K562 (cell line): ENCODE data around the gene RAB2B. TPM values are rescaled to one million over a fixed set of nuclear protein-coding genes. Genes with fewer than 3 reads are reported as not detected.

ENCODE experiments used
- ATAC-seq: fragments of 200-7000 bp; cut with Tn5 transposase; 3 replicates; pipeline ENCODE4 v1.9.1; 2020; ENCODE audit warnings: moderate library complexity
- Bru-seq: library from RNA; stranded (reverse); fragments of 400-500 nt; gene quantifications from one replicate; lab custom pipeline; 2021; lab: Mats Ljungman, UMichigan
- BruChase-seq, 2 experiments: library from RNA; stranded (reverse); fragments of 400-500 nt; gene quantifications; one replicate each; lab custom pipeline; 2021; lab: Mats Ljungman, UMichigan
- BruUV-seq: library from RNA; stranded (reverse); fragments of 400-500 nt; replicated peaks from 2 replicates; lab custom pipeline; 2021; lab: Mats Ljungman, UMichigan
- CTCF ChIA-PET: fragments of 300-600 bp; formaldehyde crosslinking; extraction: SDS; loops from one replicate; lab custom pipeline; 2021; ENCODE audit warnings: low intra/inter-chr PET ratio; lab: Yijun Ruan, JAX
- POLR2A ChIA-PET: fragments of 300-600, 350-650 bp; sonication (Branson Sonifier 250); formaldehyde crosslinking; extraction: SDS; loops from one replicate; lab custom pipeline; 2021; ENCODE audit warnings: antibody characterized with exemption, inconsistent platforms; lab: Yijun Ruan, JAX
- DNase-seq, 4 experiments: peaks; one replicate each; pipeline versions ENCODE4 v3.0.0 to v3.0.0-alpha.2; 2011 to 2018; ENCODE audit warnings: low spot score in 3 of 4, mixed read lengths in 3 of 4; ENCODE audit errors: extremely low read depth in 1 of 4
- FAIRE-seq: peaks from 2 replicates; lab custom pipeline; 2011; peaks lifted over from hg19 to GRCh38; lab: Jason Lieb, UNC
- H2AFZ ChIP-seq: 2 replicates; pipeline ENCODE4 v1.6.0; 2011; ENCODE audit warnings: low read depth, low read length, control low read depth, inconsistent platforms
- H3K27ac ChIP-seq: fragments of 200-600 bp; 3 replicates; pipeline ENCODE4 v1.8.0; 2011; ENCODE audit warnings: low read depth, mild to moderate bottlenecking, control low read depth, inconsistent platforms, low read length, moderate library complexity, mixed read lengths; ENCODE audit errors: extremely low read depth
- H3K27me3 ChIP-seq, 2 experiments: fragments of 300-600 bp in 1 of 2; 2 replicates in 1 of 2; 3 replicates in 1 of 2; pipeline versions ENCODE4 v1.6.0 to v1.8.0; 2011; ENCODE audit warnings: inconsistent platforms in 2 of 2, low read length in 2 of 2, mild to moderate bottlenecking in 1 of 2, mixed read lengths in 1 of 2, moderate library complexity in 1 of 2; ENCODE audit not compliant: control insufficient read depth in 2 of 2, insufficient read depth in 2 of 2
- H3K36me3 ChIP-seq: fragments of 300-600 bp; 3 replicates; pipeline ENCODE4 v1.8.0; 2011; ENCODE audit warnings: mild to moderate bottlenecking, low read length, inconsistent platforms; ENCODE audit not compliant: control insufficient read depth, insufficient read depth
- H3K4me1 ChIP-seq, 2 experiments: fragments of 200-600 bp in 1 of 2; replicated peaks in 1 of 2; 2 replicates in 1 of 2; 3 replicates in 1 of 2; pipeline versions ENCODE4 v1.5.1 to v1.8.0; 2011; ENCODE audit warnings: inconsistent platforms in 2 of 2, low read length in 2 of 2, mild to moderate bottlenecking in 1 of 2, mixed read lengths in 1 of 2, moderate library complexity in 1 of 2; ENCODE audit not compliant: control insufficient read depth in 2 of 2, insufficient read depth in 2 of 2
- H3K4me2 ChIP-seq: 2 replicates; pipeline ENCODE4 v1.6.1; 2011; ENCODE audit warnings: low read length, control low read depth, inconsistent platforms, mixed read lengths; ENCODE audit not compliant: insufficient read depth
- H3K4me3 ChIP-seq: fragments of 200-600 bp; sonication (generic), shearing (Covaris generic); 2 replicates; pipeline ENCODE4 v1.5.1; 2016; ENCODE audit warnings: control low read depth, inconsistent platforms
- H3K79me2 ChIP-seq: fragments of 200-600 bp; 3 replicates; pipeline ENCODE4 v1.8.0; 2011; ENCODE audit warnings: low read length, inconsistent platforms; ENCODE audit not compliant: control insufficient read depth, insufficient read depth
- H3K9ac ChIP-seq, 2 experiments: 2 replicates each; pipeline versions ENCODE4 v1.6.0 to v1.6.1; 2011; ENCODE audit warnings: low read depth in 2 of 2, low read length in 2 of 2, control low read depth in 1 of 2, inconsistent platforms in 1 of 2, mild to moderate bottlenecking in 1 of 2, mixed read lengths in 1 of 2; ENCODE audit not compliant: insufficient read depth in 1 of 2
- H3K9me1 ChIP-seq: one replicate; pipeline ENCODE4 v1.6.0; 2011; ENCODE audit warnings: inconsistent platforms, mild to moderate bottlenecking, low read length, moderate library complexity; ENCODE audit not compliant: control insufficient read depth, insufficient read depth
- H3K9me3 ChIP-seq: replicated peaks from 2 replicates; pipeline ENCODE4 v1.5.1; 2011; ENCODE audit warnings: low read depth, low read length, inconsistent platforms; ENCODE audit not compliant: control insufficient read depth, insufficient read depth
- H4K20me1 ChIP-seq: replicated peaks from 2 replicates; pipeline ENCODE4 v1.6.1; 2011; ENCODE audit warnings: low read length, inconsistent platforms, mixed read lengths; ENCODE audit not compliant: control insufficient read depth, insufficient read depth
- BDP1 ChIP-seq: IDR thresholded peaks from 3 replicates; pipeline ENCODE4 v1.6.1; 2011; ENCODE audit not compliant: insufficient read length, insufficient read depth
- EZH2 ChIP-seq: IDR thresholded peaks from 2 replicates; pipeline ENCODE4 v1.6.1; 2012; ENCODE audit warnings: low read depth, mild to moderate bottlenecking, inconsistent platforms, low read length, borderline replicate concordance
- FOXP4 ChIP-seq: sonication (generic); formaldehyde crosslinking; IDR thresholded peaks from 2 replicates; pipeline ENCODE4 v1.8.0; 2022; ENCODE audit warnings: mild to moderate bottlenecking, missing genetic modification reagents, borderline replicate concordance
- HDAC6 ChIP-seq: IDR thresholded peaks from 2 replicates; pipeline ENCODE4 v1.6.1; 2012; ENCODE audit warnings: low read depth, mild to moderate bottlenecking, control low read depth, inconsistent platforms, low read length, moderate library complexity
- SAP30 ChIP-seq: fragments of 200-600 bp; sonication (generic); IDR thresholded peaks from 2 replicates; pipeline ENCODE4 v1.6.1; 2012; ENCODE audit warnings: borderline replicate concordance, low read depth, mild to moderate bottlenecking, moderate library complexity, low read length, control low read depth, inconsistent platforms; ENCODE audit not compliant: insufficient read depth, poor library complexity, severe bottlenecking
- ZFPM2 ChIP-seq: fragments of 250-450 bp; sonication (Bioruptor Pico); IDR thresholded peaks from 2 replicates; pipeline ENCODE4 v1.5.1; 2022; ENCODE audit warnings: mild to moderate bottlenecking
- ZKSCAN1 ChIP-seq: fragments of 150-350 bp; IDR thresholded peaks from 2 replicates; pipeline ENCODE4 v1.6.1; 2016; ENCODE audit warnings: low read depth, low read length
- ZNF253 ChIP-seq: fragments of 250-450 bp; sonication (Bioruptor Pico); conservative IDR thresholded peaks from 2 replicates; pipeline ENCODE4 v1.6.1; 2021; ENCODE audit warnings: mild to moderate bottlenecking
- ZNF398 ChIP-seq: fragments of 250-450 bp; sonication (Bioruptor Pico); IDR thresholded peaks from 2 replicates; pipeline ENCODE4 v1.8.0; 2021; ENCODE audit warnings: moderate library complexity, mild to moderate bottlenecking, inconsistent platforms
- ZSCAN32 ChIP-seq: fragments of 450-650 bp; formaldehyde crosslinking; IDR thresholded peaks from 2 replicates; pipeline ENCODE4 v1.4.0; 2020; ENCODE audit warnings: mild to moderate bottlenecking, moderate library complexity
- WGBS: fragments of 100-300 bp; shearing (Covaris generic); methylation state at CpG from one replicate; pipeline ENCODE4 v1.1.6; 2016; ENCODE audit warnings: low coverage, mixed read lengths; ENCODE audit not compliant: insufficient coverage; ENCODE audit errors: missing lambda C conversion rate; 5-methylcytosine and 5-hydroxymethylcytosine counted together
- in situ Hi-C: fragments of 300-500 bp; cut with MboI; formaldehyde crosslinking; loops from 4 replicates; pipeline ENCODE4 v1.15.0; 2018; ENCODE audit warnings: inconsistent platforms, mixed read lengths
- intact Hi-C: fragments of 100-400 bp; cut with micrococcal nuclease; formaldehyde crosslinking; loops from 2 replicates; pipeline ENCODE4 v1.14.2; 2022
- long read RNA-seq, 3 experiments: library from polyadenylated mRNA in 2 of 3; library from RNA in 1 of 3; unstranded in 2 of 3; stranded (forward) in 1 of 3; transcript quantifications; one replicate each; pipeline ENCODE4 v2.0.0, GENCODE V29; 2019 to 2022
- polyA minus RNA-seq, 3 experiments: library from RNA; depleted of rRNA, polyadenylated mRNA; stranded (reverse); fragments of >200 nt; gene quantifications; 2 replicates each; pipeline ENCODE4 v1.2.3, GENCODE V29; 2011
- polyA plus RNA-seq, 8 experiments: library from polyadenylated mRNA; depleted of rRNA in 4 of 8; stranded (reverse) in 5 of 8; unstranded in 3 of 8; fragments of >200 nt; fragmentation: Nextera tagmentation in 2 of 8; fragmentation: Illumina TruSeq in 1 of 8; extraction: Ambion mirVana in 2 of 8; extraction: Trizol in 1 of 8; gene quantifications; 2 replicates each; pipeline versions ENCODE4 v1.2.1 to v1.2.3, GENCODE V29; 2011 to 2014; ENCODE audit warnings: inconsistent platforms in 1 of 8, missing spikeins in 1 of 8
- total RNA-seq, 7 experiments: library from RNA; depleted of rRNA in 6 of 7; stranded (reverse); fragments of >200 nt in 6 of 7; fragmentation: Illumina TruSeq in 2 of 7; extraction: Trizol in 2 of 7; gene quantifications; 2 replicates each; pipeline versions ENCODE4 v1.2.1 to v1.2.3, GENCODE V29; 2011 to 2021; ENCODE audit warnings: low replicate concordance in 1 of 7

RAB2B gene
- 19.5 and 32.5 TPM in 2 replicates for total RNA-seq (2011; cell fraction: chromatin; rRNA removed; ENCODE audit: low replicate concordance)
- total RNA-seq (2011; cell fraction: nucleolus; rRNA removed): 14.9 and 15.2 TPM in 2 replicates
- total RNA-seq (2011; cell fraction: nucleoplasm; rRNA removed): 26.8 and 40.2 TPM in 2 replicates
- total RNA-seq (2014; rRNA removed): 5.5 and 8.3 TPM in 2 replicates
- 12.3 and 13.3 TPM in 2 replicates for total RNA-seq (2014; rRNA removed; fragmentation: Illumina TruSeq; extraction: Trizol)
- 9.1 and 9.5 TPM in 2 replicates for total RNA-seq (2015; rRNA removed; fragmentation: Illumina TruSeq; extraction: Trizol)
- 9.8 and 10.5 TPM in 2 replicates for total RNA-seq (2021)
- polyA plus RNA-seq (2011; rRNA removed): 18.7 and 19.8 TPM in 2 replicates
- 7.8 and 16.5 TPM in 2 replicates for polyA plus RNA-seq (2011; cell fraction: cytosol; rRNA removed)
- 16.5 and 26.5 TPM in 2 replicates for polyA plus RNA-seq (2011; cell fraction: nucleus; rRNA removed)
- 9.4 and 11.5 TPM in 2 replicates for polyA plus RNA-seq (2012)
- 10.3 and 11.1 TPM in 2 replicates for polyA plus RNA-seq (2014; fragmentation: Illumina TruSeq; extraction: Trizol)
- 10 to 100 TPM in 1 of 2 experiments, 1 to 10 TPM in 1; 4.6 to 10.2 TPM for polyA plus RNA-seq (2014; fragmentation: Nextera tagmentation; extraction: Ambion mirVana)
- polyA plus RNA-seq (2014; rRNA removed): 8.8 and 11.0 TPM in 2 replicates
- polyA minus RNA-seq (2011; rRNA and poly(A)+ RNA removed): 29.4 and 32.3 TPM in 2 replicates
- 5.9 and 7.5 TPM in 2 replicates for polyA minus RNA-seq (2011; cell fraction: cytosol; rRNA and poly(A)+ RNA removed)
- polyA minus RNA-seq (2011; cell fraction: nucleus; rRNA and poly(A)+ RNA removed): 8.2 and 16.6 TPM in 2 replicates
- percentile 72 among the genes with signal in this experiment for Bru-seq, nascent RNA
- BruChase-seq, experiment 1, labeled RNA remaining after a 2-hour chase: percentile 80 among the genes with signal in this experiment
- BruChase-seq, experiment 2, labeled RNA remaining after a 6-hour chase: percentile 84 among the genes with signal in this experiment
- long read RNA-seq, experiment 1, partial matches to known transcripts: 0 of 18 reads
- long read RNA-seq, experiment 1, other reads (novel, unspliced or antisense): 18 of 18 reads
- long read RNA-seq, experiment 2, partial matches to known transcripts: 0 of 4 reads
- long read RNA-seq, experiment 2, other reads (novel, unspliced or antisense): 3 of 4 reads
- long read RNA-seq, experiment 3: 0 reads

- Histone ChIP-seq H3K4me2 (peak within 1 kb of the TSS; percentile 85), H3K4me3 (peak within 1 kb of the TSS; percentile 74), H3K4me1 (peaks cover 0 to 4% of the 10 kb centered on the region in 2 experiments; a peak in 1 of 5 replicates), H2AFZ (peak within 1 kb of the TSS; percentile 83), H3K9me1 (no peaks in the 10 kb centered on the region), H3K36me3 (peaks cover 18% of the 10 kb centered on the region; the same call in 2 of the 3 replicates), H3K27ac (peak within 1 kb of the TSS; percentile 83), H3K9me3 (no peaks in the 10 kb centered on the region), H3K27me3 (no peaks in the 10 kb centered on the region), H4K20me1 (no peaks in the 10 kb centered on the region), H3K79me2 (peaks cover 29% of the 10 kb centered on the region), H3K9ac (peak within 1 kb of the TSS; percentile 84 to 97)
- ATAC-seq (peak; percentile 98), DNase-seq (peak; percentile 79 to 96 (median 84)), FAIRE-seq (peak; percentile 94)
- in situ Hi-C loops: no loop called here
- CTCF ChIA-PET: interaction anchor here (0.7 to 1.3 kb wide), 2 partner anchors 21 to 81 kb away, joined by 3 to 5 read pairs; no protein-coding TSS in a partner anchor
- intact Hi-C loops: loop anchor here (1.0 to 2.0 kb wide), 2 partner anchors 21 to 34 kb away; partner anchors contain the start of genes CHD8 and METTL3
- WGBS: under 1% methylated on average over 40 of the region's 49 CpGs
- POLR2A ChIA-PET: interaction anchor here (0.6 to 1.8 kb wide), 10 partner anchors 13 to 1423 kb away, joined by 3 to 7 read pairs (median 4); partner anchors contain the start of genes CHD8 and METTL3
- no TSS peak for BruUV-seq
- TF ChIP-seq HDAC6: no peak
- no peak for TF ChIP-seq EZH2
- no peak for TF ChIP-seq ZNF253 (CRISPR knock-in tag)
- peak; percentile 56; the same call in 1 of the 2 replicates for TF ChIP-seq ZKSCAN1
- TF ChIP-seq ZSCAN32 (CRISPR knock-in tag): no peak
- TF ChIP-seq BDP1: no peak
- no peak for TF ChIP-seq FOXP4 (CRISPR knock-in tag)
- no peak for TF ChIP-seq ZFPM2 (CRISPR knock-in tag)
- peak; percentile 71 for TF ChIP-seq SAP30
- no peak for TF ChIP-seq ZNF398
Measured at GRCh38 chr14:21476925-21477681, at the start of gene RAB2B, which contains the start of gene TOX4. Gene RAB2B, minus strand, starts transcription at chr14:21476959. Its CDS starts 87 bp downstream, at chr14:21476872. Gene TOX4, plus strand, starts transcription at chr14:21477195. Its CDS starts 84 bp downstream, at chr14:21477279.
